ENCODE measurements around the gene HOXB1. TPM values are rescaled to one million over a fixed set of nuclear protein-coding genes. Genes with fewer than 3 reads are reported as not detected.

Gene HOXB1
- polyA plus RNA-seq, 1 experiment, result not detected

GRCh38 chr17:48569674-48570324 lies 39.0 kb upstream of the HOXB1 start:
- no peaks in the 10 kb centered on the region for H3K36me3 ChIP-seq (ENCODE audit: control insufficient read depth, insufficient read depth, low read length)
- no peak for TF ChIP-seq CTCF (IDR thresholded peaks at IDR 0.05; ENCODE audit: insufficient read depth, low read depth, low read length)
- peaks cover 84% of the 10 kb centered on the region for H3K27me3 ChIP-seq (ENCODE audit: control insufficient read depth, insufficient read depth, low read length)
- ChIA-PET CTCF (interaction anchor here (1.2 to 1.5 kb wide), 3 partner anchors 17 to 77 kb away, joined by 3 to 4 read pairs (median 4); no protein-coding TSS in a partner anchor), POLR2A (no interaction called here)
- H3K4me3 ChIP-seq (ENCODE audit: low read depth, low read length), result no peak overlapping the region
- no peak for DNase-seq (ENCODE audit: low read depth)

- H3K4me3 ChIP-seq (ENCODE audit: low read depth, low read length), result no peak overlapping the region
- no peaks in the 10 kb centered on the region for H3K36me3 ChIP-seq (ENCODE audit: control insufficient read depth, insufficient read depth, low read length)
- peaks cover 83% of the 10 kb centered on the region for H3K27me3 ChIP-seq (ENCODE audit: control insufficient read depth, insufficient read depth, low read length)
- ChIA-PET CTCF (interaction anchor here (1.2 to 1.6 kb wide), 3 partner anchors 41 to 76 kb away, joined by 4 read pairs; no protein-coding TSS in a partner anchor), POLR2A (no interaction called here)
- no peak for DNase-seq (ENCODE audit: low read depth)
- no peak for TF ChIP-seq CTCF (IDR thresholded peaks at IDR 0.05; ENCODE audit: insufficient read depth, low read depth, low read length)
These were observed 38.4 kb upstream of the HOXB1 start for GRCh38 chr17:48569240-48569582.

DNA sequence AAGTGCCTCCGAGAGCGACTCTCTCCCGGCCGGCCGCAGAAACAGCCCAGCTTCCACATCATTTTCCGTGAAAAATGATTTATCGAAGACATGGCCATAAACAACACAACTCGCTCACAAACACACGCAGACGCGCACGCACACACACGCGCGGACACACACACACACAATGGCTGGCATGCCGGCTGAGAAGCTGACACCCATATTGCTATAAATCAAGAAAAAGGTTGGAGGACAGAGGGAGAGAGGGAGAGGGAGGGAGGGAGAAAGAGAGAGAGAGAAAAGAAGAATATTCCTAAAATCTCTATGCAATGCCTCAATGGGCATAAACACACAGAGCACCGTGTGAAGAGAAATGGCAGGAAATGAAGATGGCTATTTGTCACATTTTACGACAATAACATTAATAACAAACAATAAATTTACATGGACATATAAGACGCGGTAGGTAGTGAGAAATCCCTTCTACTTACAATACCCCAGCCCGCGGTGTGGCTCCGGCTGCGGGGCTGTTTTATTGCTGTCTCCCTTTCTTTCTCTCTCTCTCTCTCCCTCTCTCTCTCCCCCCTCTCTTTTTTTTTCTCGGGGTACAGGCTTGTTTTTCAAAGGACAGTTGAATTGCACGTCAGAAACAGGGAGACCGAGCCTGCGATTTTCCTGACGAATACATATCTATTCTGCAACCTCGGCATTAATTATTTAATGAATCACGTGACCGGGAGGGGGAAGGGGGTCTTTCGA lies 37.9 kb upstream of the HOXB1 start:
- POLR2A ChIA-PET, result interaction anchor here (0.5 kb wide), 1 partner anchor 324 kb away, joined by 3 read pairs; no protein-coding TSS in a partner anchor
- no peak overlapping the region for H3K4me3 ChIP-seq (ENCODE audit: low read depth, low read length)
- DNase-seq (ENCODE audit: low read depth), result no peak

GRCh38 chr17:48567646-48568354 lies 37.0 kb upstream of the HOXB1 start:
- POLR2A ChIA-PET, result interaction anchor here (0.5 kb wide), 1 partner anchor 323 kb away, joined by 3 read pairs; no protein-coding TSS in a partner anchor
- TF ChIP-seq CTCF (IDR thresholded peaks at IDR 0.05; ENCODE audit: insufficient read depth, low read depth, low read length), result no peak
- Histone ChIP-seq H3K27me3 (ENCODE audit: control insufficient read depth, insufficient read depth, low read length) (peaks cover 84% of the 10 kb centered on the region), H3K4me3 (ENCODE audit: low read depth, low read length) (no peak overlapping the region), H3K36me3 (ENCODE audit: control insufficient read depth, insufficient read depth, low read length) (no peaks in the 10 kb centered on the region)
- DNase-seq (ENCODE audit: low read depth), result no peak
- CTCF ChIA-PET, result interaction anchor here (1.3 to 1.6 kb wide), 2 partner anchors 69 to 221 kb away, joined by 3 to 4 read pairs; no protein-coding TSS in a partner anchor

More for the DNA sequence above, 37.9 kb upstream of the HOXB1 start:
- no peaks in the 10 kb centered on the region for H3K36me3 ChIP-seq (ENCODE audit: control insufficient read depth, insufficient read depth, low read length)
- no peak for TF ChIP-seq CTCF (IDR thresholded peaks at IDR 0.05; ENCODE audit: insufficient read depth, low read depth, low read length)
- CTCF ChIA-PET, result interaction anchor here (0.6 to 1.6 kb wide), 3 partner anchors 15 to 68 kb away, joined by 3 to 4 read pairs (median 4); no protein-coding TSS in a partner anchor
- H3K27me3 ChIP-seq (ENCODE audit: control insufficient read depth, insufficient read depth, low read length), result peaks cover 83% of the 10 kb centered on the region

DNA sequence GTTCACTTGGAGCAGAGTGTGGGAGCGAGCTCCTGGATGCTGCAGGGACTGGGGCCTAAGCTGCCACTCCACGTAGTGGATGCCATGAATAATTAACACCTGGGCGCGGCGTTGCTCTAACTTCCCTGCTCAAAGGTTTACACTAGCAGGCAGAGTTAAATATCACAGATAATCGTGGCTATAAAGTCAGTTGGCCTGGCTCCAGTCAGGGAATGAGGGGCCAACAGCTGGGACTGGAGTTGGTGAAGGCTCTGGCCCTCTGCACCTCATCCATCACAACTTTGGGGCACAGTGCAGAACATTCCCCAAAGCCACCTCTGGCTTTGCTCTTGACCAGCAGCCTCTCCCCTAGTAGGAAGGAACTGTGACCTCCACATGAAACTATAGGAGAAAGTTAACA lies 36.4 kb upstream of the HOXB1 start:
- Histone ChIP-seq H3K36me3 (ENCODE audit: control insufficient read depth, insufficient read depth, low read length) (no peaks in the 10 kb centered on the region), H3K4me3 (ENCODE audit: low read depth, low read length) (no peak overlapping the region), H3K27me3 (ENCODE audit: control insufficient read depth, insufficient read depth, low read length) (peaks cover 80% of the 10 kb centered on the region)
- DNase-seq (ENCODE audit: low read depth), result no peak
- ChIA-PET CTCF (interaction anchor here (1.3 kb wide), 1 partner anchor 220 kb away, joined by 3 read pairs; no protein-coding TSS in a partner anchor), POLR2A (no interaction called here)
- no peak for TF ChIP-seq CTCF (IDR thresholded peaks at IDR 0.05; ENCODE audit: insufficient read depth, low read depth, low read length)

All from BJ (cell line).